ENCODE results near the gene IPO11. TPM values are rescaled to one million over a fixed set of nuclear protein-coding genes. Genes with fewer than 3 reads are reported as not detected.
"Not testable (repeated sequence)": the region's sequence is repeated elsewhere in the genome, so short reads cannot be mapped to it uniquely, and the experiment has no call there.

The IPO11 gene
- total RNA-seq, 1 donor from 2014 or later, result 34.5 TPM

GRCh38 chr5:62555930-62556329 is 143.4 kb downstream of the IPO11 start:
- ATAC-seq, result no peak
- no peak for DNase-seq (ENCODE audit: missing footprints)
- intact Hi-C loops (cut with DNase I), result no loop called here

GRCh38 chr5:62558941-62559340 is 146.4 kb downstream of the IPO11 start:
- DNase-seq (ENCODE audit: missing footprints) (no peak), ATAC-seq (no peak)
- intact Hi-C loops (cut with DNase I), result no loop called here

GRCh38 chr5:62560786-62561185 is 148.2 kb downstream of the IPO11 start:
- ATAC-seq, result no peak
- intact Hi-C loops (cut with DNase I), result no loop called here

GRCh38 chr5:62561896-62562295 is 149.3 kb downstream of the IPO11 start:
- intact Hi-C loops (cut with DNase I), result no loop called here
- ATAC-seq (no peak), DNase-seq (ENCODE audit: missing footprints) (no peak)

More at GRCh38 chr5:62560786-62561185, 148.2 kb downstream of the IPO11 start:
- DNase-seq (ENCODE audit: missing footprints), result no peak

- no peak for ATAC-seq
- intact Hi-C loops (cut with DNase I), result no loop called here
- no peak for DNase-seq (ENCODE audit: missing footprints)
Observed at GRCh38 chr5:62562867-62563266, 150.3 kb downstream of the IPO11 start.

GRCh38 chr5:62564101-62564500 is 151.5 kb downstream of the IPO11 start:
- DNase-seq (ENCODE audit: missing footprints) (no peak), ATAC-seq (no peak)
- intact Hi-C loops (cut with DNase I), result no loop called here

GRCh38 chr5:62565740-62566139 is 153.2 kb downstream of the IPO11 start:
- DNase-seq (ENCODE audit: missing footprints); intact Hi-C loops (cut with DNase I); ATAC-seq: not testable (repeated sequence)

GRCh38 chr5:62568143-62568542 is 155.6 kb downstream of the IPO11 start:
- ATAC-seq (no peak), DNase-seq (ENCODE audit: missing footprints) (no peak)
- intact Hi-C loops (cut with DNase I), result no loop called here

- DNase-seq (ENCODE audit: missing footprints) (no peak), ATAC-seq (no peak)
- intact Hi-C loops (cut with DNase I), result no loop called here
Observed at GRCh38 chr5:62568800-62569432, 156.4 kb downstream of the IPO11 start.

GRCh38 chr5:62569470-62569869 is 156.9 kb downstream of the IPO11 start:
- ATAC-seq, result no peak
- intact Hi-C loops (cut with DNase I), result no loop called here
- no peak for DNase-seq (ENCODE audit: missing footprints)

GRCh38 chr5:62572918-62573514 is 160.5 kb downstream of the IPO11 start:
- intact Hi-C loops (cut with DNase I), result no loop called here
- ATAC-seq, result no peak

GRCh38 chr5:62574599-62574998 is 162.0 kb downstream of the IPO11 start:
- DNase-seq (ENCODE audit: missing footprints) (no peak), ATAC-seq (no peak)
- intact Hi-C loops (cut with DNase I), result no loop called here

More at GRCh38 chr5:62572918-62573514, 160.5 kb downstream of the IPO11 start:
- no peak for DNase-seq (ENCODE audit: missing footprints)

- no peak for ATAC-seq
- intact Hi-C loops (cut with DNase I), result no loop called here
- no peak for DNase-seq (ENCODE audit: missing footprints)
Observed at GRCh38 chr5:62575066-62575465, 162.5 kb downstream of the IPO11 start.

GRCh38 chr5:62575489-62575888 is 162.9 kb downstream of the IPO11 start:
- DNase-seq (ENCODE audit: missing footprints) (no peak), ATAC-seq (no peak)
- intact Hi-C loops (cut with DNase I), result no loop called here

- no peak for DNase-seq (ENCODE audit: missing footprints)
- intact Hi-C loops (cut with DNase I), result no loop called here
- no peak for ATAC-seq
Observed at GRCh38 chr5:62576570-62577170, 164.1 kb downstream of the IPO11 start.

- DNase-seq (ENCODE audit: missing footprints), result no peak
- intact Hi-C loops (cut with DNase I), result no loop called here
- ATAC-seq, result no peak
Observed at GRCh38 chr5:62577488-62577887, 164.9 kb downstream of the IPO11 start.

- intact Hi-C loops (cut with DNase I), result no loop called here
- DNase-seq (ENCODE audit: missing footprints) (no peak), ATAC-seq (no peak)
Observed at GRCh38 chr5:62578540-62578939, 166.0 kb downstream of the IPO11 start, which contains the start of gene LRRC70. TSS of gene LRRC70 (plus strand) at chr5:62578819. CDS start at chr5:62579439, 620 bp downstream.

GRCh38 chr5:62579761-62580160 is 167.2 kb downstream of the IPO11 start:
- intact Hi-C loops (cut with DNase I), result no loop called here
- ATAC-seq, result no peak
- no peak for DNase-seq (ENCODE audit: missing footprints)

- intact Hi-C loops (cut with DNase I), result no loop called here
- DNase-seq (ENCODE audit: missing footprints) (no peak), ATAC-seq (no peak)
Observed at GRCh38 chr5:62581836-62582597, 169.5 kb downstream of the IPO11 start.

- no peak for DNase-seq (ENCODE audit: missing footprints)
- intact Hi-C loops (cut with DNase I), result no loop called here
- no peak for ATAC-seq
Observed at GRCh38 chr5:62584391-62584790, 171.8 kb downstream of the IPO11 start.

Measured in Right ventricle myocardium inferior (tissue), 1 donor.